Right hindlimb (tissue), 1 donor: ENCODE measurements around the gene CLEC4C.
A peak's percentile ranks its signal among the peaks of the same experiment; 100 is the strongest.

ENCODE experiments used
- DNase-seq: peaks from one replicate; pipeline ENCODE4 v3.0.0-alpha.2; 2018

CLEC4C gene

DNA sequence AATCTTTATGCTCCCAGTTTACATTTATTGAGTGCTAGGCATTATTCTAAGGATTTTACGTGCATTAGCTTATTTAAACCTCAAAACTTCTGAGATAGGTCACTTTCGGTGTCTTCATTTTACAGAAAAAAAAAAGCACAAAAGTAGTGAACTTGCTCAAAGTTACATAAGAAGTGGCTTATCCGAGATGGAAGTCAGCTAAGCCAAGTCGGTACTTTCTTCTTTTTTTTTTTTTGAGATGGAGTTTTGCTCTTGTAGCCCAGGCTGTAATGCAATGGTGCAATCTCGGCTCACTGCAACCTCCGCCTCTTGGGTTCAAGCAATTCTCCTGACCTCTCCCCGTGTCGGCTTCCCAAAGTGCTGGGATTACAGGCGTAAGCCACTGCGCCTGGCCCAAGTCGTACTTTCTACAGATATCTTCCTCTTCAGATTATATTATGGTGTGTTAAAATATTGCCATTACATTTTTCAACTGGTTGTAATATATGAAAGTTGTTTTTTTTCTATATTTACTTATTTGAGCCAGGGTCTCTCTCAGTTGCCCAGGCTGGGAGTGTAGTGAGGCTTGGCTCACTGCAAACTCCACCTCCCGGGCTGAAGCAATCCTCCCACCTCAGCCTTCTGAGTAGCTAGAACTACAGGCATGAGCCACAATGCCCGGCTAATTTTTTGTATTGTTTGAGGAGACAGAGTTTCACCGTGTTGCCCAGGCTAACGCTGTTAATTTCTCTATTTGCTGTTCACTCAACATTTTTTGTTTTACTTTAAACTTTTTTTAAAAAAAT lies 27.0 kb downstream of the CLEC4C start:
- DNase-seq = no peak

DNA sequence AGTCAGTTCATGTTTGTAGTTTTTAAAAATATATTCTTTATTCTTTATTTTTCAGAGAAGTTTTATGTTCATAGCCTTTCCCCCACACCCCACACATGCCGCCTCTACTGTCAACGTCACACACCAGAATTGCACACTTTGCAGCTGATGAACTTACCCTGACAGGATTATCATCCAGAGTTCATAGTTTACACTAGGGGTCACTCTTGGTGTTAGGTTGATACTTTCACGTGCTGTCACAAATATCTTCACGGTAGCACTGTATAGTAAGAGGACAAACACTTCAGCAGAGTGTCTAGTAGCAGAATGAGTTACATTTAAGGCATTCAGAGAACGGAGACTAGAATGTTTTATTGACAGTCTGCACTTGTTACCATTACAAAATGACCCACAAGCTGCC lies 30.8 kb downstream of the CLEC4C start:
- DNase-seq = no peak

GRCh38 chr12:7712841-7713442 lies 34.2 kb downstream of the CLEC4C start:
- no peak for DNase-seq

GRCh38 chr12:7711133-7711532 lies 36.0 kb downstream of the CLEC4C start, which contains the start of gene DPPA3:
TSS of gene DPPA3 (plus strand) at chr12:7711433. CDS start at chr12:7711571, 138 bp downstream.
- DNase-seq = no peak

DNA sequence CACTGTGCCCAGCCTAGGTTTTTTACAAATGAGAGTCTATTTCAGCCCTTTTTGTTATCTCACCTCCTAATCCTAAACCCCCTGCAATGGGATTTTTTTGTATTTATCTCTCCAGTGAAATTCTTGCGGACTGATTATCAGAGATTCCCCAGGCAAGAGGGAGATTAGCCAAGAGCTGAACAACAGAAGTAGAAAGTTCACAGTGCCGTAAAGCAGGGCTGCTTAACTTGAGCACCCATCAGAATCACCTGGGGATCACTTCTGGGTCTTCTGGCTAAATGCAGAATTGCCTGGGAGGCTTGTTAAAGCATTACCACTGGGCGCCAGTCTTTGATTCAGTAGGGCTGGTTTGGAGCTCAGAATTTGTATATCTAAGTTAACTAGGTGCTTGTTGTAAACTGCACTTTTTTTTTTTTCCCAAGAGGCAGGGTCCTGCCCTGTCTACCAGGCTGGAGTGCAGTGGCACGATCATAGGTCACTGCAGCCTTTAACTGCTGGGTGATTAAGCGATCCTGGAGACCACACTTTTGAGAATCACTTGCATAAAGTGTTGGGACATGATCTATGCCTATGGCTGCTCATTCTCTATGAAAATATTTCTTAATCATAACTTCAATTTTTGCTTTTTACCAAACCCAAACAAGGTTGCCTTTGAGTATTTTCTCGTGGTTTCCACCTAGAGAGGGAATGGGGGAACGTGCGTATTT lies 37.1 kb downstream of the CLEC4C start:
- no peak for DNase-seq

GRCh38 chr12:7705846-7706245 lies 41.3 kb downstream of the CLEC4C start:
- no peak for DNase-seq

- peak; percentile 33 for DNase-seq
These were observed 51.5 kb downstream of the CLEC4C start, which contains the start of gene GDF3 for GRCh38 chr12:7695566-7696197. TSS of gene GDF3 (minus strand) at chr12:7695775. CDS start at chr12:7695728, 47 bp downstream.

DNA sequence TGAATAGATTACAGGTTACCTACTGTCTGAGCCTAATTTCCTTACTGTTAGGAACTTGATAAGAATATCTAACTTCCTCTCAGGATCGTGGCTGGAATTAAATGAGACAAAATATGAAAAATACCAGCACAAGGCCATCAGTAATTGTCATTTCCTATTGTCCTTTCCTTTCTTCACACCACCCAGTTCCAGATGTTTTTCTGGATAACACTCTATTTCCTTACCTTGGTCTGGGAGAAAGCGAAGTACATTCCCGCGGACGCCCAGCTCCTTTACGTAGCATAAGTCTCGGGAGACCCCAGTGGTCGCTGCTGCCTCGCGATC lies 52.0 kb downstream of the CLEC4C start:
- no peak for DNase-seq

- no peak for DNase-seq
These were observed 52.5 kb downstream of the CLEC4C start for GRCh38 chr12:7694556-7695236.

- no peak for DNase-seq
These were observed 53.4 kb downstream of the CLEC4C start for GRCh38 chr12:7693793-7694192.

DNA sequence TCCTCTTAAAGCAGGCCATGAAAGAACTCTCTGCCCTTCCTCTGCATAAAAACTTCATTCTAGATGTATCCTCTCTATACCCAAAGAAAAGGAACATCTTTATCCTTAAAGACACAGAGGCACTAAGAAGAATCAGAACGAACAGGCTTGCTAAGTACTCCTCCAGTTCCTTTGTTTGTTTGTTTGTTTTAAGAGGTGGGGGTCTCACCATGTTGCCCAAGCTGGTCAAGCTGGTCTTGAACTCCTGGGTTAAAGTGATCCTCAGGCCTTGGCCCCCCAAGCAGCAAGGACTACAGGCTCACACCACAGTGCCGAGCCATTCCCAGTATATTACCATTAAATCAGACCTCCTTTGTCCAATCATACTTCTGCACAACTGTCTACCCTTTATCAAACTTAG lies 65.6 kb downstream of the CLEC4C start:
- no peak for DNase-seq
